Measurements from ENCODE around the gene ALDOC.

Gene ALDOC

GRCh38 chr17:28541439-28541838 is 35.3 kb downstream of the ALDOC start:
- H3K4me3 ChIP-seq (ENCODE audit: low read length, poor library complexity, severe bottlenecking) = no peak overlapping the region
- H3K9me2 ChIP-seq (replicated peaks; ENCODE audit: low read depth, low read length) = no peaks in the 10 kb centered on the region
- H3F3A ChIP-seq (ENCODE audit: low read depth) = no peaks in the 10 kb centered on the region
- TF ChIP-seq EZH2phosphoT487 (IDR thresholded peaks at IDR 0.05; ENCODE audit: borderline replicate concordance) (no peak), CTCF (conservative IDR thresholded peaks at IDR 0.05; ENCODE audit: low read length) (no peak)
- H3K9ac ChIP-seq (ENCODE audit: low read depth, low read length, poor library complexity, severe bottlenecking) = no peak overlapping the region
- H2AFZ ChIP-seq (ENCODE audit: low read length) = no peak overlapping the region
- H3K4me2 ChIP-seq (ENCODE audit: low read depth, low read length, poor library complexity, severe bottlenecking) = no peak overlapping the region
- no peaks in the 10 kb centered on the region for H3K4me1 ChIP-seq (ENCODE audit: insufficient read depth, low read length, poor library complexity, severe bottlenecking)
- no peaks in the 10 kb centered on the region for H3K36me3 ChIP-seq (ENCODE audit: insufficient read depth, low read length)
- no peaks in the 10 kb centered on the region for H4K20me1 ChIP-seq (ENCODE audit: insufficient read depth, low read length, poor library complexity, severe bottlenecking)
- H3K79me2 ChIP-seq (ENCODE audit: insufficient read depth, low read length) = no peaks in the 10 kb centered on the region
- H3K9me3 ChIP-seq (ENCODE audit: insufficient read depth, low read depth, low read length) = no peaks in the 10 kb centered on the region
- no peaks in the 10 kb centered on the region for H3K27me3 ChIP-seq (ENCODE audit: insufficient read depth, low read length, poor library complexity, severe bottlenecking)

GRCh38 chr17:28540231-28540630 is 36.5 kb downstream of the ALDOC start:
- Histone ChIP-seq H3K9me3 (ENCODE audit: insufficient read depth, low read depth, low read length) (no peaks in the 10 kb centered on the region), H3K36me3 (ENCODE audit: insufficient read depth, low read length) (no peaks in the 10 kb centered on the region), H3K79me2 (ENCODE audit: insufficient read depth, low read length) (no peaks in the 10 kb centered on the region), H3K4me1 (ENCODE audit: insufficient read depth, low read length, poor library complexity, severe bottlenecking) (no peaks in the 10 kb centered on the region), H3K4me3 (ENCODE audit: low read length, poor library complexity, severe bottlenecking) (no peak overlapping the region), H3K9ac (ENCODE audit: low read depth, low read length, poor library complexity, severe bottlenecking) (no peak overlapping the region), H2AFZ (ENCODE audit: low read length) (no peak overlapping the region), H3K27me3 (ENCODE audit: insufficient read depth, low read length, poor library complexity, severe bottlenecking) (no peaks in the 10 kb centered on the region), H4K20me1 (ENCODE audit: insufficient read depth, low read length, poor library complexity, severe bottlenecking) (no peaks in the 10 kb centered on the region), H3F3A (ENCODE audit: low read depth) (no peaks in the 10 kb centered on the region), H3K9me2 (replicated peaks; ENCODE audit: low read depth, low read length) (no peaks in the 10 kb centered on the region), H3K4me2 (ENCODE audit: low read depth, low read length, poor library complexity, severe bottlenecking) (no peak overlapping the region)
- TF ChIP-seq CTCF (conservative IDR thresholded peaks at IDR 0.05; ENCODE audit: low read length) (no peak), EZH2phosphoT487 (IDR thresholded peaks at IDR 0.05; ENCODE audit: borderline replicate concordance) (no peak)

- H4K20me1 ChIP-seq (ENCODE audit: insufficient read depth, low read length, poor library complexity, severe bottlenecking) = no peaks in the 10 kb centered on the region
- no peak overlapping the region for H3K4me2 ChIP-seq (ENCODE audit: low read depth, low read length, poor library complexity, severe bottlenecking)
- no peaks in the 10 kb centered on the region for H3K9me3 ChIP-seq (ENCODE audit: insufficient read depth, low read depth, low read length)
- no peak overlapping the region for H3K9ac ChIP-seq (ENCODE audit: low read depth, low read length, poor library complexity, severe bottlenecking)
- H3K79me2 ChIP-seq (ENCODE audit: insufficient read depth, low read length) = no peaks in the 10 kb centered on the region
- no peak overlapping the region for H2AFZ ChIP-seq (ENCODE audit: low read length)
- no peaks in the 10 kb centered on the region for H3F3A ChIP-seq (ENCODE audit: low read depth)
- H3K27me3 ChIP-seq (ENCODE audit: insufficient read depth, low read length, poor library complexity, severe bottlenecking) = no peaks in the 10 kb centered on the region
- no peaks in the 10 kb centered on the region for H3K36me3 ChIP-seq (ENCODE audit: insufficient read depth, low read length)
- TF ChIP-seq CTCF (conservative IDR thresholded peaks at IDR 0.05; ENCODE audit: low read length) (no peak), EZH2phosphoT487 (IDR thresholded peaks at IDR 0.05; ENCODE audit: borderline replicate concordance) (no peak)
- H3K9me2 ChIP-seq (replicated peaks; ENCODE audit: low read depth, low read length) = no peaks in the 10 kb centered on the region
- no peaks in the 10 kb centered on the region for H3K4me1 ChIP-seq (ENCODE audit: insufficient read depth, low read length, poor library complexity, severe bottlenecking)
- H3K4me3 ChIP-seq (ENCODE audit: low read length, poor library complexity, severe bottlenecking) = no peak overlapping the region
Observed at GRCh38 chr17:28538296-28538895, 38.3 kb downstream of the ALDOC start.

All from Loucy (cell line).